ENCODE measurements around the gene VRK2.

The VRK2 gene

GRCh38 chr2:58098254-58099095 lies 51.9 kb downstream of the VRK2 start:
- in situ Hi-C loops (cut with HindIII; ENCODE audit: low sequenced_read_pairs) = no loop called here
- H3K4me3 ChIP-seq (ENCODE audit: low read depth, low read length) = no peak overlapping the region
- TF ChIP-seq, protein P1, sequence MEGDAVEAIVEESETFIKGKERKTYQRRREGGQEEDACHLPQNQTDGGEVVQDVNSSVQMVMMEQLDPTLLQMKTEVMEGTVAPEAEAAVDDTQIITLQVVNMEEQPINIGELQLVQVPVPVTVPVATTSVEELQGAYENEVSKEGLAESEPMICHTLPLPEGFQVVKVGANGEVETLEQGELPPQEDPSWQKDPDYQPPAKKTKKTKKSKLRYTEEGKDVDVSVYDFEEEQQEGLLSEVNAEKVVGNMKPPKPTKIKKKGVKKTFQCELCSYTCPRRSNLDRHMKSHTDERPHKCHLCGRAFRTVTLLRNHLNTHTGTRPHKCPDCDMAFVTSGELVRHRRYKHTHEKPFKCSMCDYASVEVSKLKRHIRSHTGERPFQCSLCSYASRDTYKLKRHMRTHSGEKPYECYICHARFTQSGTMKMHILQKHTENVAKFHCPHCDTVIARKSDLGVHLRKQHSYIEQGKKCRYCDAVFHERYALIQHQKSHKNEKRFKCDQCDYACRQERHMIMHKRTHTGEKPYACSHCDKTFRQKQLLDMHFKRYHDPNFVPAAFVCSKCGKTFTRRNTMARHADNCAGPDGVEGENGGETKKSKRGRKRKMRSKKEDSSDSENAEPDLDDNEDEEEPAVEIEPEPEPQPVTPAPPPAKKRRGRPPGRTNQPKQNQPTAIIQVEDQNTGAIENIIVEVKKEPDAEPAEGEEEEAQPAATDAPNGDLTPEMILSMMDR (IDR thresholded peaks at IDR 0.05; ENCODE audit: low read depth, low read length, missing control alignments) = no peak
- no peak for DNase-seq (ENCODE audit: low read depth)

GRCh38 chr2:58099096-58099769 lies 52.6 kb downstream of the VRK2 start:
- H3K4me3 ChIP-seq (ENCODE audit: low read depth, low read length) = no peak overlapping the region
- DNase-seq (ENCODE audit: low read depth) = no peak
- TF ChIP-seq, protein P1 (IDR thresholded peaks at IDR 0.05; ENCODE audit: low read depth, low read length, missing control alignments) = no peak
- in situ Hi-C loops (cut with HindIII; ENCODE audit: low sequenced_read_pairs) = no loop called here

DNA sequence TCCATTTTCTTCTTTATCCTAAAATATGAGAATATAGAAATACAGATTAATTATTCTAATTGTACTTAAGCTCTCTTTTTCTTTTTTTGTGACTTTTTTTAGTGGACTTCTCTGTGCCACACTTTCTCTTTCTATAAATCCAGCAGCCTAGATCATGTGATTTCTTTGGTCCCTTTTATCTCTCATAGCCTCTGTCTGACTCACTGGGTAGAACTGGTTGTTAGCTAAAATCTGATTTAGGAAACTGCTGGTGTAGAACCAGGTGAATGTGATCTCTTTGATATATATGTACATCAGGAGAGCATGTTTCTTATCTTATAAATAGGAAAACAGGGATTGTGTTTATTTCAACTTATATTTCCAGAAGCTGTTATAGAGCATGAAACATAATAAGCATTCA lies 54.9 kb downstream of the VRK2 start:
- in situ Hi-C loops (cut with HindIII; ENCODE audit: low sequenced_read_pairs) = no loop called here
- H3K4me3 ChIP-seq (ENCODE audit: low read depth, low read length) = no peak overlapping the region
- TF ChIP-seq, protein P1 (IDR thresholded peaks at IDR 0.05; ENCODE audit: low read depth, low read length, missing control alignments) = no peak
- DNase-seq (ENCODE audit: low read depth) = no peak

GRCh38 chr2:58106896-58107295 lies 60.3 kb downstream of the VRK2 start:
- TF ChIP-seq, protein P1 (IDR thresholded peaks at IDR 0.05; ENCODE audit: low read depth, low read length, missing control alignments) = no peak
- in situ Hi-C loops (cut with HindIII; ENCODE audit: low sequenced_read_pairs) = no loop called here
- no peak for DNase-seq (ENCODE audit: low read depth)
- H3K4me3 ChIP-seq (ENCODE audit: low read depth, low read length) = no peak overlapping the region

DNA sequence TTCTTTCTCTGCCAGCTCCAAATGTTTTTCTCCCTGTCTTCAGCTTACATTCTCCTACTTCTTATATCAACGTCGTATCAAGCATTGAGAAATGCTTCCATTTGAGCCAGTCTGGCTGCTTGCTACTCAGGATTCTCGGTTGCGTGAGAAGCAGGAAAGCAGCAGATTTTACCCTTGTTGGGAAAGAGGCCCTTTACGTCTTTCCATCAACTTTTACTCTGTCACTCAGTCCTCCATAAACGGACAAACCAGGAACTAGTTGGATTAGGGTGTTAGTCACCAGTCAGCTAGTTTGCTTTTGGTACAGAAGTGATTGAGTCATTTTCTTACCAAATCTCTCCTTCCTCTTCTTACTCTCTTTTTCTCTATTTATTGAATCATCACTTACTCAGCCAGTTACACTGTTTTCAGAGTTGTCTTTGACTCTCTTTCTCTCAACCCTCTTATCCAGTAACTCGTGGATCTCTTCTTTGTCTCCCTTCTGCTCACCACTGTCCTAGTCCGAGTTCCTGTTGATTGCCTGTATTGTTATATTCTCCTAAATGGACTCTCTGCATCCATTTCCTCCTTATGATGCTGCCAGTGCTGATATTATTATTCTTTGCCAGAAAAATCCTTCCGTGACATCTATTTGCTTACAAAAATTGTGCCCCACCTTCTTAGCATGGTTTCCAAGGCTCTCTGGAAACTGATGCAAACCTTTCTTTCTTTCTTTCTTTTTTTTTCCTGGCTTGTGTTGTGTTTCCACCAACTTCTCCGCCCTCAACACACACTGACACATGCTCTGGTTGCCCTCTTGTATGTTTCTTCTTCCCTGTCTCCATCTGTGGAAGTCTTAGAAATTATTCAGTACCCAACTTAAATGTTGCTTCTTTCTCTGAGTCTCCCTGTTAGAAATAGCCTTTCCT lies 61.5 kb downstream of the VRK2 start:
- TF ChIP-seq, protein P1 (IDR thresholded peaks at IDR 0.05; ENCODE audit: low read depth, low read length, missing control alignments) = no peak
- in situ Hi-C loops (cut with HindIII; ENCODE audit: low sequenced_read_pairs) = no loop called here
- no peak overlapping the region for H3K4me3 ChIP-seq (ENCODE audit: low read depth, low read length)
- no peak for DNase-seq (ENCODE audit: low read depth)

DNA sequence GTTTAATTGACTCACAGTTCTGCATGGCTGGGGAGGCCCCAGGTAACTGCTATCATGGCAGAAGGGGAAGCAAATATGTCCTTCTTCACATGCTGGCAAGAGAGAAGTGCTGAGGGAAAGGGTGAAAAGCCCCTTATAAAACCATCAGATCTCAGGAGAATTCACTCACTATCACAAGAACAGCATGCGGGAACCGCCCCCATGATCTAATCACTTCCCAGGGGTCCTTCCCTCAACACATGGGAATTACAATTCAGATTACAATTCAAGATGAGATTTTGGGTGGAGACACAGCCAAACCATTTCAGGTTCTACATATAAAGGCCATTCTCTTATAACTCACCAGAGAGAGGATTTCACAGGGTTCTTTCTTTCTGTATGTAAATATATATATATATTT lies 62.9 kb downstream of the VRK2 start:
- no peak overlapping the region for H3K4me3 ChIP-seq (ENCODE audit: low read depth, low read length)
- TF ChIP-seq, protein P1 (IDR thresholded peaks at IDR 0.05; ENCODE audit: low read depth, low read length, missing control alignments) = no peak
- no peak for DNase-seq (ENCODE audit: low read depth)
- in situ Hi-C loops (cut with HindIII; ENCODE audit: low sequenced_read_pairs) = no loop called here

Data from astrocyte of the cerebellum (primary cell).